HL-60/S4 treated with retinoic acid at 250 ng/mL for 4 days and 3 days (cell line): ENCODE measurements around the gene MUC13.

Source experiments
- in situ Hi-C: fragments of 300-500 bp; cut with MboI; formaldehyde crosslinking; loops from 2 replicates; pipeline ENCODE4 v1.7.0; 2022; ENCODE audit warnings: low sequenced_read_pairs

MUC13 gene

DNA sequence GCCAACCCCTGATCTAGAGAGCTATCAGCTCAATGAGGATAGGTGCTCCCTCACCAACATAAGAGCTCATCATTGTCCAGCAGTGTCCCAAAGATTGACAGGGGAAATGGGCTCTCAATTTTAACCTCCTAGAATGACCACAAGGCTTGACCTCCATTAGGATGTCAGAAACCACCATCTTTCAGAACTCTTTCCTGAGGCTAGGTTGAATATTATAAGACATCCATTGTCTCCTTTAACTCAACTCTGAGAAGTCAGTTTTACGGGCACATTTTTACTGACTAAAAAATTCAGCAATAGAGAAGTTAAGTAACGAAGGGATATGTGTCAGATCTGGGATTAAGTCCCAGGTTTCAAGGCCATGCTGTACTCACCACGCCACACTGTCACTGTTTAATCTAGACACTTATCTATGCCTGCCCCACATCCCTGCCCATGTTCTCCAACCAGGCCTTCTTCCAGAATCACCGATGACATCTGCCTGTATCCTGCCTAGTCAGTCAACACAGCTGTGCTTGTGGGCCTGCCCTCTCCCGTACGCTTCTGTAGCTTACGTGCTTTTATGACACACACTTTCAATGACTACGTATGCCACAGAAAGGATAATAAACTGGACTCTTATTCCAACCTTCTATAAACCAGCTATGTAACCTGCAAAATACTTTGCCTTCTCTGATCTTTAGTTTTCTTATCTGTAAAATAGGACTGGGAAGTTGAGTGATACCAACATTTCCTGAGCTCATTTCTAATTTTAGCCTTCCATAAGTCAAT, 17.1 kb upstream of the MUC13 start:
- in situ Hi-C loops: no loop called here

DNA sequence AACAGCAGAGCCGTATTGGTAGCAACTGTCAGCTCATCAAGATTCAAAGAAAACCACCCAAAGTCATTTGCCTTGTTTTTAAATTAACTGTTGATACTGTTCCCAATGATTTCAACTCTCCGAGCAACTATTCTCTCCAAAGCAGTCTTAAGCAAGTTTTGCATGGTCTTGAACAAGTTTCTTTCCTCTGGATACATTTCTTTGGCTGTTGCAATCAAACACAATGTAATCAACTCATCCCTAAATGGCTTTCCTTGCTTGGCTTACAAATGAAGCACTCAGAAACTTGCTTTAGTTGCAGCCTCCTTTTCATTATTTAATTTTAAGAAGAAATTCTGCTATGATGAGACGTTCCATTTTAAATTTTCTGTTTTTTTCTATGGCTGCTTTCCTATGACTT, 15.5 kb upstream of the MUC13 start:
- in situ Hi-C loops: no loop called here

DNA sequence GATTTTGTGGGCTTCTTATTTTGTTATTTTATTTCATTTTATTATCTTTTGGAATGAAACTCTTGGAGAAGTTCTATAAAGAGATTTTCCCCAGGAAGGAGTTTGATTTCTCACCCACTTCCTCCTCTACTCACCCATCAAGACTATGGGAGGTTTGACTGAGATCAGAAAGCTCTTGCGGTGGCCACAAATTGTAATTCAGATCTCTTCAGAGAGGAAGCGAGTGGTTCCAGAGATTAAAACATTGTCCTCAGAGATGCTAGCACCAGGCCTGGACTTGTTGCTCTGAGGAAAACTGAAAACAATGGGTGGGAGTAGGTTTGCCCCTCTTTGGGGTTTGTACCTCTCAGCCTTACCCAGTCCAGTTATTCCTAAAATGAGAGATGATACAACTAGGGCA, 8.1 kb upstream of the MUC13 start:
- in situ Hi-C loops: no loop called here

DNA sequence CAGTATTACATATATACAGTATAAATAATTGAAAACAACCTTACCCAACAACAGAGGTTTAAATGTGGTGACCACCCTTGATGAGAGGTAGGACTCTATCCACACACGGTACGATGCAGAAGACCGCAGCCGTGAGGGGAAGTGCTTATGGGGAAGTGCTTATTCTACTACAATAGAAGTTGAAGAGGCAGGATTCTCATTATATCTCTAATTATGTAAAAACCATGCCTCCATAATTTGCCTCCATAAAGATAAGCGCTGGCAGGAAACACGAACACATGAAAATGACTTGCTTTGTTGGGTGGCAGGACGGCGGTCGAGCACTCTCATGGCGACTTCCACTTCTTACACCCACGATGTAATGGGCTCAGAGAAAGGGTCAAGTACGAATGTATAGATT, 7.2 kb upstream of the MUC13 start:
- in situ Hi-C loops: no loop called here

DNA sequence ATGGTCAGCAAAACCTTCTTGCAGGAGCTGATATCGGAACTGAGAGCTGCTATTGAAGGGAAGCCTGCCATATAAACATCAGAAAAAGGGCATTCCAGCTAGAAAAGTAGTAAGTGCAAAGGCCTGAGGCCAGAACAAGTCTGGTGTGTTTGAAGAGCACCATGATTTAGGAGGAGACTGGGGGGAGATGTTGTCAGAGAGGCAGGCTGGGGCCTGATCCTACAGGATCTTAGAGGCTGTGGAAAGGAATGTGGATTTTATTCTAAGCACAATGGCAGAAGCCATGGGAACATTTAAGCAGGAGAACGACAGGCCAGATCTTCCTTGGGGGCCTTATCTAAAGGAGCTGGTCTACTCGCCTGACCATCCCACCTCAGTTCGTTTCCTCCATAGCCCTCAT, 5.1 kb upstream of the MUC13 start:
- in situ Hi-C loops: no loop called here

DNA sequence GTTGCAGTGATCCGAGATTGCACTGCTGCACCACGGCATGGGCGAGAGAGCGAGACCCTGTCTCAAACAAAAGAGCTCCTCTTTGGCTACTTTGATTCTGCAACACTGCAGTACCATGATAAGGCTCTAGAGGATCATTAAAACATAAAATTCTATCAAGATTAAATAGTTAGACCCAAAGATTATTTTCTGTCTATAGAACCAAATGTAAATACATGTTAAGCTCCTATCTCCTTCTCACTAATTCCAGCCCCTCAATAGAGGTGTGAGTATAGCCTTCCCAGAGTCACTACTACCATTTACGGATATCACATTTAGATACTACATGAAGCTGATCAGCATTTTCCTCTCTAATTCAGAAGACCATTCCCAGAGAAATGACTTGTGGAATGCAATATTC, 4.3 kb upstream of the MUC13 start:
- in situ Hi-C loops: no loop called here

DNA sequence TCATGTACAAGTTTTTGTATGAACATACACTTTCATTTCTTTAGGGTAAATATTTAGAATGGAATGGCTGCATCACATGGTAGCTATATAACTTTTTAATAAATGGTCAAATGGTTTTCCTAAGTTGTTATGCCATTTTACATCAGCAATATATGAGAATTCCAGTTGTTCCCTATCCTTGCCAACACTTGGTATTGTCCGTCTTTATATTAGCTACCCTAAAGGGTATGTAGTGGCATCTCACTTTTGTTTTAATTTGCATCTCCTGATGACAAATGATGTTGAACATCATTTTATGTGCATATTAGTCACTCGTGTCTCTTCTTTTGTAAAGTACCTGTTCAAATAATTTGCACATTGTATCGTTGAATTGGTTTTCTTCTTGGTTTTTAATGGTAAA, 2.5 kb upstream of the MUC13 start:
- in situ Hi-C loops: no loop called here

DNA sequence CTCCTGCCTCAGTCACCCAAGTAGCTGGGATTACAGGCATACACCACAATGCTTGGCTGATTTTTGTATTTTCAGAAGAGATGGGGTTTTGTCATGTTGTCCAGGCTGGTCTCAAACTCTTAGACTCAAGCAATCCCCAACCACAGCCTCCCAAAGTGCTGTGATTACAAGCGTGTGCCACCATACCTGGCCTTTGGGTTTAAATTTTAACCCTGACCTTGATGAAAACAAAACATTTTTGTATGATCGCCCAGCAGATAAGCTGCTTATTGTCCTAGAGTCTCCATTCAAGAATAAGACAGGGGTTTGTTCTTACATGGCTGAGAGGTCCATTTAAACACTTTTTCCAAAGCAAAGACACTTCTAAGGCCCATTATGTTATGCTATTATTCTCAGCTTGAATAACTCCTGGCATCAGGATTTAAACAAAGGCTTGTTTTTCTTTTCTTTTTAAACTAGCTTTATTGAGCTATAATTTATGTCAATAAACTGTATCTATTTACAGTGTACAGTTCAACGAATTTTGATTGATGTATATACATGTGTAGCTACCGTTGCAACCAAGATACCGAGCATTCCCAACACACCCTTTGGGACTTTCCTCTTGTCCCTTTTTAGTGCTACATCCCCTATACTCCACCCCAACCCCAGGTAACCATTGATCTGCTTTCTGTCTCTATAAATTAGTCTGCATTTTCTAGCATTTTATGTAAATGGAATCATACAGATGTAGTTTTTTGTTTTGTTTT, 1.4 kb upstream of the MUC13 start:
- in situ Hi-C loops: no loop called here

DNA sequence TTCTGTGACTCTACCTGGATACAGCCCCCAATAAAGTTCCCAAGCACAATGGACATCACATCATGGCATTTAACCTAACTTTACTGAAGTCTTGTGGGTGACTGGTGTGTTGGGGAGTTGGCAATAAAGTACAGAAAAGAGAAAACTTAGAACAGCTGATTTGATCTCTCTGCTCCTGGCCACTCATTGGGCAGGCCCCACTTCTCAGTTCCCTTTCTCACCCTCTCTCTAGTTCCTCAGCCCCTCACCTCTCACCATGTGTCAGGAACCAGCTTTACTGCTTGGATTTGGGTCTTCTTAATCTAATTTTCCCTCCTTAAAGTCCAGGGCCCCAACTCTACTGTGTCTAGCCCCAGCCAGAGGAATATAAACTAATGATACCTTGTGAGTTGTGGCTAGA, 713 bp upstream of the MUC13 start:
- in situ Hi-C loops: no loop called here

DNA sequence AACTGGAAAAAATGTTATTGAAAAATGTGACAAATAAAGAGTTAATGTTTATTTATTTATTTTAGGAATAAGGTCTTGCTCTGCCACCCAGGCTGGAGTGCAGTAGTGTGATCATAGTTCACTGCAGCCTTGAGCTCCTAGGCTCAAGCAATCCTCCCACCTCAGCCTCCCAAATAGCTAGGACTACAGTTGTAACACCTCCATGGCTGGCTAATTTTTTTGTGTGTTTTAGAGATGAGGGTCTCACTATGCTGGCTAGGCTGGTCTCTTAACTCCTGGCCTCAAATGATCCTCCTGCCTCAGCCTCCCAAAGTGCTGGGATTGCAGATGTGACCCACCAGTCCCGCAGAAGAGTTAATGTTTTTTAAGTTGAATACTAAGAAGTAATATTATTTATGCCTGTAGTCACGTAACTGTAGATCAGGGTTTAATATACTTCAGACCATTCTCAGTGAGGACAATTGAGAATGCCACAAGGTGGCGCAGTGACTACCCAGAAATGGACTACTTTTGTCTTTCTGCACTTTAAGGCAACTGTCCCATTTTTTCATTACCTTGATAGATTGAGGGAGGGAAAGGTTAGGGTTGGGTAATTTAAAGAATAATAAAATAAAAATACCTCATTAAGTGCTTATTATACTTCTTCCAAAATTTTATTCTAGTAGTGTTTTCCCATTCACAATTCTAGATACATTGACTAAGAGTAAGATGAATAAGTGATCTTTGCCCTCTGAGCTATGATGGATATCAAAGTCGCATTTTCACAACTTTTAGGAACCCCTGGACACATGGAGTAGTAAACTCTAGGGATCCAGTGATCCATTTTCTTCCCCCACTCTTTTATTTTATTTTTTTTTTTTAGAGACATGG, 6.0 kb downstream of the MUC13 start:
- in situ Hi-C loops: no loop called here

DNA sequence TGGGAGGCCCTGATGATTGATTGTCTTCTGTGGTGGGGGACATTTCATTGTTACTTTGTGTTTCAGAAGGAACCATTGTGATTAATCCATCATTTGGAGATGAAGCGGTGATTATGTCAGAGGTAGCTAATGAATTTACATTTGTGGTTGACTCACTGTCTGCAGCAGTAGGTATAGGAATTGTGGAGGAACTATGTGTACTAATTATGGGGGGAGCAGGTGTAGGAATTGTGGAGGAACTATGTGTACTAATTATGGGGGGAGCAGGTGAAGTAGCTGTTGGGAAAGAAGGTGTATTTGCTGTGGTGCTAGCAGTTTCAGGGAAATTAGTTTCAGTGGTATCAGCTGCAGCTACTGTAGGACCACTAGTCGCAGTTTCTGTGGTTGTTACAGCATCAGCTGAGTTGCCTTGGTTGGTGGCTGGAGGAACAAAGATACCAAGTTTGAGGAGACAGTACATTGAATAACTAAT, 6.9 kb downstream of the MUC13 start:
- in situ Hi-C loops: no loop called here

DNA sequence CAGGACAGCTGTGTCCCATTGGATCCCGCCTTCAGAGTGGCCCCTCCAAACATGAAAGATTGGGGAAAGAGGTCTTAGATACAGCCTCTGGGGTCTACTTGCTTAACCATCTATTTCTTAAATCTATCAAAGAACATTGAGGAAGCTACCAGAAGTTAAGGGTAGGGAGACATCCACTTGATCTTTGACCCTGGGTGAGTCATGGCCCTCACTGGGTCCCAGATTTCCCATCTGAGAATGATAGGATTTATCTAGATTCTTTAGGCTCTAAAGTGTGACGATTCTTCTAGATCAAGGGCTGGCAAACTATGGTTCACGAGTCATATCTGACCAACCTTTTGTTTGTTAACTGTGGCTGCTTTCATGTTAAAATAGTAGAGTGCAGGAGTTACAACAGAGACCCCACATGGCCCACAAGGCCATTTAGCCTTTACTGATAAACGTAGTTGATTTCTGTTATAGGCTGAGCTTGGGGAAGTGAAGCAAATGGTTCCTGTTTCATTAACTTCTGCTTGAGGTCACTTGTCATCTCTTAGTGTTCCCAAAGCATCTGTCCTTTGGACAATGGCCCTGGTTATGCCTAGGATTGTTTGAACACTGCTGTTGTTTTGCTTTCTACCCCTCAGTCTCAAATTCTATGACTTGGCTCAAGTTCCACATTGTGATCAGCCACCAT, 8.0 kb downstream of the MUC13 start:
- in situ Hi-C loops: no loop called here

DNA sequence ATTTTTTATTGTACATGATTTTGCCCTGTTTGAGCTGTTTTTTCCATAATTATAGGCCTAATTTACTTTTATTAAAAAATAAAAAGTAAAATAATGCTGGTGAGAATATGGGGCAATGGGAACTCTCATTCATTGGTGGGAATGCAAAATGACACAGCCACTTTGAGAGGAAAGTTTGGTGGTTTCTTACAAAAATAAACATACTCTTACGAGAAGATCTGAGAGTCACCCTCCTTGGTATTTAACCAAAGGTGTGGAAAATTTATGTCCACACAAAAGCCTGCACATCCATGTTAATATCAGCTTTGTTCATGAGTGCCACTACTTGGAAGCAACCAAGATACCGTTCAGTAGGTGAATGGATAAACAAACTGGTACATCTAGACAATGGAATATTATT, 9.8 kb downstream of the MUC13 start:
- in situ Hi-C loops: no loop called here

DNA sequence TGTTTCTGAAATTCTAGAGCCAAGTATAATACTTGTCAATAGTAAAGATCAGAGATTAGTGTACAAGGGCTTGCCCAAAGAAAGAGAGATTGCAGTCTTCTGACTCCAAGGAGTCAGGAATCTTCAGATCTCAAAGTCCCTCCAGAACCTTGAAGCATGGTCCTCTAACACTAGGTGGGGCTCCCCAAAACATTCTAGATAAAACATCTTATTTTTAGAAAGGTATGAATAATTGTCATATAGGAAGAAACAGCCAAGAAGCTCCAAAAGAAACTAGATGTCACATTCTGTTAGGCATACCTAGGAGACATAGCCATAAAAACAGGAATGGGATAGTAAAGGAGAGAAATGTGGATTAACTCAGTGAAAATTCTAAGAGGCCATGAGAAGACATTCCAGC, 10.7 kb downstream of the MUC13 start:
- in situ Hi-C loops: no loop called here

DNA sequence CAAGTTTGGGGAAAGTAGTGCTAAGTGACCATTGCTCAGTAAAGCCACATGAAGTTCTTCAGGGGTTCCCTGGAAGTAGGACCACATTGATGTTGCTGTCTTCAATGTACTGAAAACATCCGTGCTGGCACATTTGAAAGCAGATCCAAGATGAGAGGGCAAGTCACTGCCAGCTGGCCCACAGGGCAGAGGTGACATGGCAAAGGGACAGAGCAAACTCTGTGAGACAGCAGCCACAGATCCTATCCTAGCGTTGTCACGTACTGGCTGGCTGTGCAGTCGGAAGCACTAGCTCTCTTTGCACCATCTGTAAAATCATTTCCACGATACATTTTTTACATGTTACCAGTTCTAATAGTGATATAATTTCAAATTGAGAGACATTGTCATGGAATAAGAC, 13.8 kb downstream of the MUC13 start:
- in situ Hi-C loops: no loop called here

DNA sequence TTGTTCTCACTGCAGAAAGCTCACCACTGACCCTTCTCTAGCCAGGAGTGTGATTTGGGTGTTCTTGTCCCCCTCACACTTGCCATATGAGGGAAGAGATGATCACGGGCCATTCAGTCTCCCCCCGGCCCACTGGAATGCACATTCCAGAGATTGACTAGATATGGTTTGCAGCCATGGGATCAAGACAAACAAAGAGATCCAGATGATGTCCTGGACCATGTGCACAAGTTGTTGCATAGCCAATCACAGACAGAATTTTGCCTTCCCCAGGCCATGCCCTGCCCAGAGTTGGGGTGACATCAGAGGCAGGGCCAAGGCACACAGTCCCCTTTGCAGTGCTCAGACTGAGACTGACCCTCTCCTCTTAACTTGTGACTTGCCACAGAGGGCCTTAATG, 14.8 kb downstream of the MUC13 start:
- in situ Hi-C loops: no loop called here

DNA sequence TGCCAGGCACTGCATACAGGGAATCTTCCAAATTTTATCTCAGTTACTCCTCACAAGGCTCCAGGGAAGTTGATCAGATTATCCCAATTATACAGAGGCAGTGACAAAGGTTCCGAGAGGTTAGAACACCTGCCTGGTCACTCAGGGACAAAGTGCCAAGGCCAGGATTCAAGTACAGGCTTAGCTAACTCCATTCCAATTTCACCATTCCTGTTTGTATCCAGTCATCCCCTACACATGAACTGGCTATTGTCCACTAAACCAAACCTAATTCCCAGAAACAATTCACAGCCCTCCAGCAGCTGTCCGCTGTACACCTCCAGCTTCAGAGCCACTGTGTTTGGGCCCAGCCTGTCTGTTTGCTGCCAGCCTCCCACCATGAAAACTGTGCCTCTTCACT, 16.0 kb downstream of the MUC13 start:
- in situ Hi-C loops: no loop called here

DNA sequence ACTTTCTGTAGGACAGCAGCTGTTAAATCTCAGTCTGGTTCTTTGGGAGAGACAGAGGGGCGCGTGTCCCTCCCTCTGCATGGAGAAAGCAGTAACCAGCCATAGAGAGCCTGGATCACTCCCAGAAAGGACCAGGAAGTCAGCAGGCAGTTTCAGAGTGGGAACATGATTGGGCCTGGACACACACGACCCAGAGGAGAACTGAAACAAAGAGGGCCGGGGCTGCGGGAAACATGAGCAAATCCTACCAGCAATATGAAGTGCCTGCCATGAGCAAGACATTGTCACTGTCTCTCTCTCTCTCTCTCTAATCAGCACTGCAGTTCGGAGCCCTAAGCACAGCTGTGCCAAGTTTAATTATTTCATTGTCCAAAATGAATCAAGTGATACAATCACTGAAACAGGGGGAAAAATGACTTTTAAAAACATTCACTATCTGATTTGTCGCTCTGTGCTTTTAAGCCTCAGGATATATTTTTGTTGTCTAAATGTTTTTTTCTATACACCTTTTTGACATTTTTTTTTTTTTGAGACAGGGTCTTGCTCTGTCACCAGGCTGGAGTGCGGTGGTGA, 17.6 kb downstream of the MUC13 start:
- in situ Hi-C loops: no loop called here

DNA sequence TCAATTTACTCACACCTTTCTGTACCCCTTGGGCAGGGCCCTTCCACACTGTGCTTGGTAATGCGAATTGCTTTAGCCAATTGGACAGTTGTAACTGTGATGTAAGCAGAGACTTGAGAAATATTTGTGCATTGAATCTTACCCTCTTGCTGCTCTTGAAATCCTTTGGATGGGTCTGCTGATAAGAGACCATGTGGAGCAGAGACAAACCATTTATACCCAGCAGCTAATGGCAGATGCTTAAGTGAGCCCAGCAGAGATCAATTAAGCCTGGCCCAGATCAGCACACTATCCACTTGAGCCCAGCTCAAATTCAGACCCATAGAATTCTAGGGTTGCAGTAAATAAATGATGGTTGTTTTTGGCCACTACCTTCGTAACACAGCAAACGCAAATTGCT, 19.3 kb downstream of the MUC13 start:
- in situ Hi-C loops: no loop called here

DNA sequence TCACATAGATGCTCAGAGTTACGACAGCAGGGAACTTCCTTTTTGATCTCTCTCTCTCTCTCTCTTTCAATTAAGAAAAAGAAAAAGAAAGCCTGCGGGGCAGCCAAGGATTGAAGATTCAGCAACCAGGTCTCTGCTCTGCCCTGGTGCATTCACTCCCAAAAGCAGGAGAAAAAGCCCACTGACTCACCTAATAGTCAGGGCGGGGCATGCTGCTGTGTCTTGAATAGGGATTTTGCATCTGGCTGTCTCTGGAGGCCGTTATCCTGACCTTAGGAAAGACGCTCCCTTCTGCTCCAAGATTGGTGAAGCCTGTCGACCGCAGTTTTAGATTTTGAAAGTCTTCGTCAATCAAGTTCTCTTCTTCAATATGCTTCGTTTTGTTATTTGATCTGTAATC, 26.6 kb downstream of the MUC13 start:
- in situ Hi-C loops: loop anchor here (10.0 kb wide), 1 partner anchor 143 kb away; no protein-coding TSS in a partner anchor
